H1 (cell line): ENCODE results near the gene CSNK1D. TPM values are rescaled to one million over a fixed set of nuclear protein-coding genes. Genes with fewer than 3 reads are reported as not detected.

Experiments used
- ATF3 ChIP-seq: IDR thresholded peaks from 2 replicates; pipeline ENCODE4 v1.6.1; 2011; ENCODE audit warnings: low read depth, mild to moderate bottlenecking, low read length; ENCODE audit not compliant: insufficient read depth
- CHD7 ChIP-seq: fragments of 300-600 bp; sonication (generic); IDR thresholded peaks from 2 replicates; pipeline ENCODE4 v1.7.1; 2012; ENCODE audit warnings: low read length, moderate library complexity, mild to moderate bottlenecking, inconsistent platforms; ENCODE audit not compliant: insufficient replicate concordance
- POU5F1 ChIP-seq: IDR thresholded peaks from 2 replicates; pipeline ENCODE4 v1.6.1; 2011; ENCODE audit warnings: low read depth, mild to moderate bottlenecking, low read length, moderate library complexity
- RAD21 ChIP-seq, 2 experiments: IDR thresholded peaks in 1 of 2; conservative IDR thresholded peaks in 1 of 2; 2 replicates each; pipeline ENCODE4 v1.6.1; 2011; ENCODE audit warnings: low read depth in 2 of 2, low read length in 2 of 2, improper control_type of control experiment in 1 of 2, inconsistent platforms in 1 of 2, mild to moderate bottlenecking in 1 of 2, moderate library complexity in 1 of 2
- RBBP5 ChIP-seq: IDR thresholded peaks from 2 replicates; pipeline ENCODE4 v1.7.1; 2012; ENCODE audit warnings: low read depth, mild to moderate bottlenecking, inconsistent platforms, low read length, moderate library complexity, borderline replicate concordance
- RNF2 ChIP-seq: fragments of 200-900, 300-1000 bp; sonication (generic); IDR thresholded peaks from 2 replicates; pipeline ENCODE4 v1.7.1; 2016; ENCODE audit warnings: borderline replicate concordance, low read depth, mild to moderate bottlenecking, antibody characterized with exemption, low read length; ENCODE audit not compliant: poor library complexity, severe bottlenecking; ENCODE audit errors: missing control alignments
- SP4 ChIP-seq: IDR thresholded peaks from 2 replicates; pipeline ENCODE4 v1.6.1; 2012; ENCODE audit warnings: low read length, inconsistent platforms
- SRF ChIP-seq: IDR thresholded peaks from 2 replicates; pipeline ENCODE4 v1.6.1; 2011; ENCODE audit warnings: mild to moderate bottlenecking, low read depth, low read length, moderate library complexity
- TEAD4 ChIP-seq: IDR thresholded peaks from 2 replicates; pipeline ENCODE4 v1.6.1; 2012; ENCODE audit warnings: low read depth, low read length, inconsistent platforms, mixed read lengths
- polyA plus RNA-seq, 7 experiments: library from polyadenylated mRNA; depleted of rRNA in 3 of 7; stranded (reverse) in 5 of 7; unstranded in 2 of 7; fragments of >200 nt in 5 of 7; fragments of 200-250 nt in 2 of 7; gene quantifications; 1 replicate in 5 of 7; 2 replicates in 1 of 7; 4 replicates in 1 of 7; pipeline versions ENCODE4 v1.2.1 to v1.2.3, GENCODE V29; 2011 to 2013; ENCODE audit warnings: missing spikeins in 2 of 7, mixed read lengths in 2 of 7
- total RNA-seq: library from RNA; stranded (reverse); fragmentation: NEBNext Ultra II Directional; extraction: Animal tissue kit (Norgen Biotek cat#: 25700); gene quantifications from 2 replicates; pipeline ENCODE4 v1.2.1, GENCODE V29; 2021

Gene CSNK1D
- total and polyA plus RNA-seq, 2 of the 8 experiments (the other 6 are each of a cell fraction or from before 2014, with no cell fraction given): 73.5 to 103 TPM

- TF ChIP-seq CHD7 (no peak), RAD21 (IDR thresholded peaks at IDR 0.05 in 1 of 2, conservative IDR thresholded peaks at IDR 0.05 in 1 of 2; ENCODE audit: low read depth in 2 of 2, low read length in 2 of 2) (no peak), RBBP5 (no peak), POU5F1 (no peak), ATF3 (no peak), TEAD4 (no peak), SRF (no peak), RNF2 (no peak), SP4 (no peak)
These were observed 24.4 kb upstream of the CSNK1D start (continued) for GRCh38 chr17:82297714-82298537.
